Ovary (tissue), 3 donors: ENCODE measurements around the gene TKFC.

Source experiments
- POLR2A ChIP-seq: fragments of 450-650 bp; IDR thresholded peaks from one replicate; pipeline ENCODE4 v1.6.1; 2017; ENCODE audit warnings: antibody characterized with exemption, mild to moderate bottlenecking, moderate library complexity
- TF ChIP-seq, protein P1 (sequence below), 3 donors: fragments of 450-650 bp in 2 of 3; fragments of 200-600 bp in 1 of 3; IDR thresholded peaks; one replicate each; pipeline versions ENCODE4 v1.5.1 to v1.8.0; 2016 to 2022; ENCODE audit warnings: antibody characterized with exemption in 3 of 3, mild to moderate bottlenecking in 1 of 3
- donor health status: DM: no; HTN: no; CAD: no.

DNA sequence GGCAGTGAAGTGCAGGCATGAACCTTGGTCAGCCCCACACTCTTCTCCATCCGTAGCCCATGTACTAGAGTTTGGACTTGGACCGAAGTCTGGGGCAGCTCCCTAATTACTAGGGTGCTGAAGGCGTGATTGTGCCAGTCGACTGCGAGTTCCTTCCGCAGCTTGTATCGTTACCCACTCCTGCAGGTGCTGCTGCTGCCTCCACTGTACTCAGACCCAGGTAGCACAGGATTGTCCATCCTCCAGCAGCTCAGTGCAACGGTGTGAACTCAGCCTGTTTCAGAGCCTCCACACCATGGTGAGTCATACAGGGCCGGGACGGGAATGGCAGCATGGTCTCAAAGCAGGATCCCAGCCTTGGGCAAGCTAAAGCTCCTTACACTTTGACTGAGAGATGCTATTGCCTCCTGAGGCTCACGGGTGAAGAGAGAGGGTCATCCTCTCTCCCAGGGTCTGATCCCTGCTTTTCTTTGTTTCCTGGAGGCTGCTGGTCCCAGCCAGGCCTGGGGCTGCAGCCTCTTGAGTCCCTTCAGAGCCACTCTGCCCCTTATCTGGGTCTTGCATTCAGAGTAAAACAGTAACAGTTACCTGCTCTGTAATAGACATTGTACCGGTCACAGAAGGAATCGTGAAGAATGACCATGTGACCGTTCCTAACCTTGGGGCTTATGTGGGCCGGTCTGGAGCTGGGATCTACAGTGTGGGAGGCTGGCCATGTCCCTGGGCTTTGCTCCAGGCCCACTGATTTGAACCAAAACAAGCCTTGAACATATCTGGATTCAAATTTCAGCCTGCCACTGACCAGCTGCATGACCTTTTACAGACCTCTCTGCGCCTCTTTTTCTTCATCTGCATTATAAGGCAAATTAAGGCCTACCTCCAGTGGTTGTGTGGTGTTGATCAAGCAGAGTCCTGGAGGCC lies 1.7 kb downstream of the TKFC start:
- no peak for TF ChIP-seq POLR2A
- TF ChIP-seq, protein P1, sequence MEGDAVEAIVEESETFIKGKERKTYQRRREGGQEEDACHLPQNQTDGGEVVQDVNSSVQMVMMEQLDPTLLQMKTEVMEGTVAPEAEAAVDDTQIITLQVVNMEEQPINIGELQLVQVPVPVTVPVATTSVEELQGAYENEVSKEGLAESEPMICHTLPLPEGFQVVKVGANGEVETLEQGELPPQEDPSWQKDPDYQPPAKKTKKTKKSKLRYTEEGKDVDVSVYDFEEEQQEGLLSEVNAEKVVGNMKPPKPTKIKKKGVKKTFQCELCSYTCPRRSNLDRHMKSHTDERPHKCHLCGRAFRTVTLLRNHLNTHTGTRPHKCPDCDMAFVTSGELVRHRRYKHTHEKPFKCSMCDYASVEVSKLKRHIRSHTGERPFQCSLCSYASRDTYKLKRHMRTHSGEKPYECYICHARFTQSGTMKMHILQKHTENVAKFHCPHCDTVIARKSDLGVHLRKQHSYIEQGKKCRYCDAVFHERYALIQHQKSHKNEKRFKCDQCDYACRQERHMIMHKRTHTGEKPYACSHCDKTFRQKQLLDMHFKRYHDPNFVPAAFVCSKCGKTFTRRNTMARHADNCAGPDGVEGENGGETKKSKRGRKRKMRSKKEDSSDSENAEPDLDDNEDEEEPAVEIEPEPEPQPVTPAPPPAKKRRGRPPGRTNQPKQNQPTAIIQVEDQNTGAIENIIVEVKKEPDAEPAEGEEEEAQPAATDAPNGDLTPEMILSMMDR (IDR thresholded peaks at IDR 0.05) = no peak
